IPS DF 6.9 (cell line): ENCODE results near the gene TPSG1.

Experiments
- DNase-seq: peaks from one replicate; pipeline ENCODE4 v3.0.0-alpha.2; 2013; ENCODE audit warnings: low read depth, low spot score
- H3K27ac ChIP-seq: one replicate; pipeline ENCODE4 v1.5.1; 2013; ENCODE audit warnings: low read length, control low read depth
- H3K27me3 ChIP-seq: 2 replicates; pipeline ENCODE4 v1.6.1; 2013; ENCODE audit warnings: mild to moderate bottlenecking, low read length; ENCODE audit not compliant: control insufficient read depth, insufficient read depth
- H3K36me3 ChIP-seq: 2 replicates; pipeline ENCODE4 v1.6.1; 2013; ENCODE audit warnings: low read length; ENCODE audit not compliant: control insufficient read depth, insufficient read depth
- H3K4me1 ChIP-seq: 2 replicates; pipeline ENCODE4 v1.6.1; 2013; ENCODE audit warnings: low read length; ENCODE audit not compliant: control insufficient read depth, insufficient read depth
- H3K4me3 ChIP-seq: 2 replicates; pipeline ENCODE4 v1.5.1; 2013; ENCODE audit warnings: mild to moderate bottlenecking, low read length
- H3K9me3 ChIP-seq: 2 replicates; pipeline ENCODE4 v1.6.1; 2013; ENCODE audit warnings: low read length, inconsistent platforms; ENCODE audit not compliant: control insufficient read depth, insufficient read depth
- WGBS: extraction: QIAGEN DNeasy Blood & Tissue Kit; methylation state at CpG from one replicate; pipeline ENCODE4 v1.1.7; 2013; ENCODE audit warnings: mixed read lengths, missing lambda C conversion rate; ENCODE audit not compliant: insufficient read length, insufficient coverage; 5-methylcytosine and 5-hydroxymethylcytosine counted together

The TPSG1 gene

GRCh38 chr16:1221628-1222552 lies 3.2 kb downstream of the TPSG1 start:
- Histone ChIP-seq H3K9me3 (no peaks in the 10 kb centered on the region), H3K4me1 (no peaks in the 10 kb centered on the region; the same call in 1 of the 2 replicates), H3K27me3 (no peaks in the 10 kb centered on the region), H3K4me3 (no peak overlapping the region), H3K36me3 (peaks cover 24% of the 10 kb centered on the region), H3K27ac (no peak overlapping the region)
- no peak for DNase-seq
- WGBS = no CpG with 5 or more reads among the region's 40 CpGs

GRCh38 chr16:1220841-1221627 lies 4.0 kb downstream of the TPSG1 start:
- no peak overlapping the region; the same call in 1 of the 2 replicates for H3K4me3 ChIP-seq
- WGBS = no CpG with 5 or more reads among the region's 48 CpGs
- no peaks in the 10 kb centered on the region for H3K27me3 ChIP-seq
- no peaks in the 10 kb centered on the region for H3K9me3 ChIP-seq
- peaks cover 28% of the 10 kb centered on the region for H3K36me3 ChIP-seq
- no peaks in the 10 kb centered on the region; the same call in 1 of the 2 replicates for H3K4me1 ChIP-seq
- no peak for DNase-seq
- H3K27ac ChIP-seq = no peak overlapping the region

- no peak for DNase-seq
- Histone ChIP-seq H3K9me3 (no peaks in the 10 kb centered on the region), H3K27me3 (no peaks in the 10 kb centered on the region), H3K4me3 (no peak overlapping the region), H3K36me3 (peaks cover 33% of the 10 kb centered on the region), H3K27ac (no peak overlapping the region), H3K4me1 (no peaks in the 10 kb centered on the region; the same call in 1 of the 2 replicates)
- no CpG with 5 or more reads among the region's 55 CpGs for WGBS
Observed at GRCh38 chr16:1220098-1220728, 4.9 kb downstream of the TPSG1 start.

GRCh38 chr16:1218930-1219611 lies 6.0 kb downstream of the TPSG1 start:
- H3K27me3 ChIP-seq = no peaks in the 10 kb centered on the region
- WGBS = no CpG with 5 or more reads among the region's 24 CpGs
- no peak overlapping the region for H3K4me3 ChIP-seq
- DNase-seq = no peak
- no peaks in the 10 kb centered on the region for H3K9me3 ChIP-seq
- peaks cover 35% of the 10 kb centered on the region for H3K36me3 ChIP-seq
- no peaks in the 10 kb centered on the region; the same call in 1 of the 2 replicates for H3K4me1 ChIP-seq
- no peak overlapping the region for H3K27ac ChIP-seq

GRCh38 chr16:1218061-1218929 lies 6.8 kb downstream of the TPSG1 start:
- DNase-seq = no peak
- H3K9me3 ChIP-seq = no peaks in the 10 kb centered on the region
- H3K36me3 ChIP-seq = peaks cover 35% of the 10 kb centered on the region
- no CpG with 5 or more reads among the region's 49 CpGs for WGBS
- no peak overlapping the region for H3K4me3 ChIP-seq
- H3K27ac ChIP-seq = no peak overlapping the region
- H3K27me3 ChIP-seq = no peaks in the 10 kb centered on the region
- H3K4me1 ChIP-seq = no peaks in the 10 kb centered on the region; the same call in 1 of the 2 replicates

GRCh38 chr16:1217526-1217925 lies 7.5 kb downstream of the TPSG1 start:
- Histone ChIP-seq H3K27ac (no peak overlapping the region), H3K27me3 (no peaks in the 10 kb centered on the region), H3K36me3 (peaks cover 40% of the 10 kb centered on the region), H3K4me1 (no peaks in the 10 kb centered on the region; the same call in 1 of the 2 replicates), H3K4me3 (no peak overlapping the region), H3K9me3 (no peaks in the 10 kb centered on the region)
- DNase-seq = no peak
- WGBS = no CpG with 5 or more reads among the region's 24 CpGs

GRCh38 chr16:1216681-1217400 lies 8.2 kb downstream of the TPSG1 start:
- no CpG with 5 or more reads among the region's 32 CpGs for WGBS
- no peaks in the 10 kb centered on the region for H3K9me3 ChIP-seq
- H3K4me1 ChIP-seq = no peaks in the 10 kb centered on the region; the same call in 1 of the 2 replicates
- no peaks in the 10 kb centered on the region for H3K27me3 ChIP-seq
- H3K27ac ChIP-seq = no peak overlapping the region
- no peak overlapping the region for H3K4me3 ChIP-seq
- H3K36me3 ChIP-seq = peaks cover 38% of the 10 kb centered on the region
- DNase-seq = no peak

GRCh38 chr16:1216296-1216619 lies 8.8 kb downstream of the TPSG1 start:
- Histone ChIP-seq H3K36me3 (peaks cover 38% of the 10 kb centered on the region), H3K27ac (no peak overlapping the region), H3K4me1 (no peaks in the 10 kb centered on the region; the same call in 1 of the 2 replicates), H3K9me3 (no peaks in the 10 kb centered on the region), H3K27me3 (no peaks in the 10 kb centered on the region), H3K4me3 (no peak overlapping the region)
- DNase-seq = no peak
- WGBS = no CpG with 5 or more reads among the region's 12 CpGs
